Naive B cell (primary cell): ENCODE measurements around the gene SSBP4. TPM values are rescaled to one million over a fixed set of nuclear protein-coding genes. Genes with fewer than 3 reads are reported as not detected.

ENCODE experiments used
- ATAC-seq, 2 donors: fragments of 150-1000 bp; cut with Tn5 transposase; 2 replicates each; pipeline ENCODE4 v1.10.0; 2021; ENCODE audit warnings: low read depth in 2 of 2, mild to moderate bottlenecking in 2 of 2, moderate library complexity in 2 of 2
- DNase-seq: peaks from one replicate; pipeline ENCODE4 v3.0.0; 2022
- H3K27ac Mint-ChIP-seq, 6 donors: one replicate each; pipeline ENCODE4 v1.8.0; 2020 to 2022; ENCODE audit warnings: mild to moderate bottlenecking in 6 of 6, mixed read lengths in 6 of 6, moderate library complexity in 5 of 6, inconsistent platforms in 2 of 6
- H3K27me3 Mint-ChIP-seq, 3 donors: one replicate each; pipeline ENCODE4 v1.8.0; 2021 to 2022; ENCODE audit warnings: mixed read lengths in 3 of 3, mild to moderate bottlenecking in 1 of 3
- H3K36me3 Mint-ChIP-seq, 2 donors: one replicate each; pipeline ENCODE4 v1.8.0; 2020 to 2022; ENCODE audit warnings: mixed read lengths in 2 of 2, inconsistent platforms in 1 of 2, mild to moderate bottlenecking in 1 of 2
- H3K4me1 Mint-ChIP-seq, 3 donors: one replicate each; pipeline ENCODE4 v1.8.0; 2020 to 2022; ENCODE audit warnings: mixed read lengths in 3 of 3, inconsistent platforms in 1 of 3, mild to moderate bottlenecking in 1 of 3, moderate library complexity in 1 of 3
- H3K4me3 Mint-ChIP-seq, 8 donors: one replicate each; pipeline ENCODE4 v1.8.0; 2020 to 2022; ENCODE audit warnings: mild to moderate bottlenecking in 8 of 8, mixed read lengths in 8 of 8, moderate library complexity in 8 of 8, inconsistent platforms in 2 of 8
- H3K9me3 Mint-ChIP-seq, 7 donors: one replicate each; pipeline ENCODE4 v1.8.0; 2020 to 2022; ENCODE audit warnings: mixed read lengths in 7 of 7, mild to moderate bottlenecking in 5 of 7, inconsistent platforms in 2 of 7, moderate library complexity in 1 of 7
- polyA plus RNA-seq, 6 donors: library from polyadenylated mRNA; unstranded; fragments of 300-500 nt; fragmentation: Illumina TruSeq; gene quantifications; one replicate each; pipeline ENCODE4 v1.2.3, GENCODE V29; 2021; ENCODE audit warnings: low read depth in 6 of 6

Gene SSBP4
- polyA plus RNA-seq, 6 donors from 2014 or later = 54.7 to 78.0 (median 61.8) TPM

- Mint-ChIP-seq H3K27ac (peak overlapping the region in 5 of 6 donors; percentile 61 to 85 (median 67)), H3K9me3 (peaks cover 0 to 4% (median 2%) of the 10 kb centered on the region in 7 donors), H3K27me3 (peaks cover 0 to 7% (median 5%) of the 10 kb centered on the region in 3 donors), H3K36me3 (peaks cover 0 to 13% of the 10 kb centered on the region in 2 donors), H3K4me1 (peaks cover 19 to 54% (median 34%) of the 10 kb centered on the region in 3 donors), H3K4me3 (peak overlapping the region; percentile 50 to 90 (median 84))
- peak; percentile 79 for DNase-seq
- peak; percentile 82 to 87 for ATAC-seq
Observed at GRCh38 chr19:18388100-18388959, 30.9 kb upstream of the SSBP4 start.

DNA sequence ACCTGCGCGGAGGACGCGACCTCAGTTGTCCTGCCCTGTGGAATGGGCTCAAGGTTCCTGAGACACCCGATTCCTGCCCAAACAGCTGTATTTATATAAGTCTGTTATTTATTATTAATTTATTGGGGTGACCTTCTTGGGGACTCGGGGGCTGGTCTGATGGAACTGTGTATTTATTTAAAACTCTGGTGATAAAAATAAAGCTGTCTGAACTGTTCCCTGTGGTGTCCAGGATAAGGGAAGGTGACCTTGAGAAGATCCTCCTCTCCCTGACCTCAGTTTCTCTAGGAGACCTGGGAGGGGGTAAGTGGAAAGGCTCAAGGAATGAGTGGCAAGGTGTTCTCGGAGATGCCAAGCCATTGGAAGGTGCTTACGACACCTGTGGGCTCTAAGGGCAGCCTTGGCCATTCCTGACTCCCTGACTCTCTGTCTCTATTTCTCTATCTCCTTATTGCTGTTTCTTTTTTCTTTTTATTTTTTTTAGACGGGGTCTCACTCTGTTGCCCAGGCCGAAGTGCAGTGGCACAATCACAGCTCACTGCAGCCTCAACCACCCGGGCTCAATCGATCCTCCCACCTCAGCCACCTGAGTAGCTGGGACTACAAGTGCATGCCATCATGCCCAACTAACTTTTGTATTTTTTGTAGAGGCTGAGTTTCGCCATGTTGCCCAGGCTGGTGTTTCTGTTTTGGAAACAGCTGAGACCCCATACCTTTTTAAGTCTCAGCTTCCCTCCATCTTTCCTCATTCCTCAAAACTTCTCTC lies 30.1 kb upstream of the SSBP4 start:
- peaks cover 0 to 13% of the 10 kb centered on the region in 2 donors for H3K36me3 Mint-ChIP-seq
- peak overlapping the region; percentile 40 to 90 (median 84) for H3K4me3 Mint-ChIP-seq
- ATAC-seq (no peak), DNase-seq (no peak)
- peaks cover 0 to 5% (median 5%) of the 10 kb centered on the region in 3 donors for H3K27me3 Mint-ChIP-seq
- peaks cover 26 to 62% (median 42%) of the 10 kb centered on the region in 3 donors for H3K4me1 Mint-ChIP-seq
- peaks cover 0 to 4% (median 2%) of the 10 kb centered on the region in 7 donors for H3K9me3 Mint-ChIP-seq
- H3K27ac Mint-ChIP-seq = peak overlapping the region; percentile 4 to 85 (median 67)

GRCh38 chr19:18389726-18390064 lies 29.5 kb upstream of the SSBP4 start:
- DNase-seq (no peak), ATAC-seq (no peak)
- Mint-ChIP-seq H3K27ac (peak overlapping the region in 4 of 6 donors; percentile 7 to 85 (median 58)), H3K4me3 (peak overlapping the region in 5 of 8 donors; percentile 40 to 88 (median 82)), H3K27me3 (peaks cover 0 to 1% (median under 1%) of the 10 kb centered on the region in 3 donors), H3K4me1 (peaks cover 26 to 68% (median 47%) of the 10 kb centered on the region in 3 donors), H3K9me3 (peaks cover 0 to 4% (median 2%) of the 10 kb centered on the region in 7 donors), H3K36me3 (peaks cover 0 to 13% of the 10 kb centered on the region in 2 donors)

- Mint-ChIP-seq H3K4me1 (peaks cover 26 to 72% (median 50%) of the 10 kb centered on the region in 3 donors), H3K9me3 (peaks cover 0 to 4% (median 2%) of the 10 kb centered on the region in 7 donors), H3K36me3 (peaks cover 0 to 13% of the 10 kb centered on the region in 2 donors), H3K27ac (peak overlapping the region in 4 of 6 donors; percentile 18 to 85 (median 40)), H3K27me3 (no peaks in the 10 kb centered on the region), H3K4me3 (peak overlapping the region in 3 of 8 donors; percentile 25 to 52 (median 42))
- DNase-seq (no peak), ATAC-seq (no peak)
Observed at GRCh38 chr19:18390065-18390907, 28.9 kb upstream of the SSBP4 start.

GRCh38 chr19:18391509-18392075 lies 27.6 kb upstream of the SSBP4 start:
- Mint-ChIP-seq H3K27ac (peak overlapping the region in 2 of 6 donors; percentile 21 to 68), H3K27me3 (no peaks in the 10 kb centered on the region), H3K9me3 (peaks cover 0 to 4% (median 0%) of the 10 kb centered on the region in 7 donors), H3K4me1 (peaks cover 26 to 78% (median 50%) of the 10 kb centered on the region in 3 donors), H3K4me3 (peak overlapping the region in 5 of 8 donors; percentile 24 to 84 (median 54)), H3K36me3 (peaks cover 0 to 13% of the 10 kb centered on the region in 2 donors)
- DNase-seq = no peak
- ATAC-seq = no peak

- peak overlapping the region in 7 of 8 donors; percentile 53 to 84 (median 60) for H3K4me3 Mint-ChIP-seq
- peaks cover 0 to 13% of the 10 kb centered on the region in 2 donors for H3K36me3 Mint-ChIP-seq
- peaks cover 30 to 78% (median 51%) of the 10 kb centered on the region in 3 donors for H3K4me1 Mint-ChIP-seq
- DNase-seq (peak; percentile 25), ATAC-seq (peak; percentile 14 to 22)
- peak overlapping the region in 1 of 6 donors; percentile 63 for H3K27ac Mint-ChIP-seq
- no peaks in the 10 kb centered on the region for H3K27me3 Mint-ChIP-seq
- peaks cover 0 to 4% (median 0%) of the 10 kb centered on the region in 7 donors for H3K9me3 Mint-ChIP-seq
Observed at GRCh38 chr19:18392417-18392816, 26.8 kb upstream of the SSBP4 start.

DNA sequence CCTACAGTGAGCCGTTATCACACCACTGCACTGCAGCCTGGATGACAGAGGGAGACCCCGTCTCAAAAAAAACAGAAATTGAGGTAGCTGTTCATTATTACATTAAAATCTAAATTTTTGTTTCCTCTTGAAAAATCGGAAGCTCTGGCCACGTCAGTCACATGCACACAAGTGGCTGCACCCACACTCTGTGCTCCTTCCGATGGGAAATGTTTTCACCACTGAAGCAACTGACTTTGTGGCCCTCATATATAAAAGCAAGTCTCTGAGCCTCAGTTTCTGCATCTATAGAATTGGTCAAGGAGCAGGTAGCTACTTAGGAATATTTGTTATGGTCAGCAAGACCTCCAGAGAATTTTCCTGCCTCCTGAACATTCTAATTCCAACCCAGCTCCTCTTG lies 26.3 kb upstream of the SSBP4 start:
- no peak for DNase-seq
- H3K4me3 Mint-ChIP-seq = peak overlapping the region in 7 of 8 donors; percentile 53 to 84 (median 60)
- no peak overlapping the region for H3K27ac Mint-ChIP-seq
- peaks cover 0 to 4% (median 0%) of the 10 kb centered on the region in 7 donors for H3K9me3 Mint-ChIP-seq
- ATAC-seq = no peak
- peaks cover 32 to 77% (median 52%) of the 10 kb centered on the region in 3 donors for H3K4me1 Mint-ChIP-seq
- no peaks in the 10 kb centered on the region for H3K27me3 Mint-ChIP-seq
- peaks cover 0 to 13% of the 10 kb centered on the region in 2 donors for H3K36me3 Mint-ChIP-seq

DNA sequence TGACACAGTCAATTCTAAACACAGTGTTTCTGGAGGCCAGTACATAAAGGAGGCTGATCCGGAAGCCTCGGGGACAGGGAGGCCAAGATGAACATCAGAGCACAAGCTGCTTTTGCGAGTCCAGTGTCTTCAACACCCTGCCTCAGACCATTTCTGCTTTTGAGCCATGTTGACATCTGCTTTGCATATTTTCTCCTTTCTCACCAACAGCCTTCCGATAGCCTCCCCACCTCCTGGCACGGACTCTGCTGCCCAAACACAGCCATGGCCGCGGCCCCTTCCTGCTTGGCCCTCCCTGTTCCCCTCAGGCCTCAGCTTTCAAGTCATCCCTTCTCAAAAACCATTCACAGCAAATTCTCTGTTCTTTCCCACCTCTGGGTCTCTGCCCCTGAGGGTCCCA lies 25.4 kb upstream of the SSBP4 start:
- peaks cover 0 to 13% of the 10 kb centered on the region in 2 donors for H3K36me3 Mint-ChIP-seq
- H3K9me3 Mint-ChIP-seq = peaks cover 0 to 4% (median 0%) of the 10 kb centered on the region in 7 donors
- peak overlapping the region in 3 of 6 donors; percentile 44 to 90 (median 65) for H3K27ac Mint-ChIP-seq
- ATAC-seq (no peak), DNase-seq (no peak)
- peak overlapping the region in 6 of 8 donors; percentile 30 to 82 (median 76) for H3K4me3 Mint-ChIP-seq
- H3K4me1 Mint-ChIP-seq = peaks cover 35 to 76% (median 49%) of the 10 kb centered on the region in 3 donors
- H3K27me3 Mint-ChIP-seq = no peaks in the 10 kb centered on the region

DNA sequence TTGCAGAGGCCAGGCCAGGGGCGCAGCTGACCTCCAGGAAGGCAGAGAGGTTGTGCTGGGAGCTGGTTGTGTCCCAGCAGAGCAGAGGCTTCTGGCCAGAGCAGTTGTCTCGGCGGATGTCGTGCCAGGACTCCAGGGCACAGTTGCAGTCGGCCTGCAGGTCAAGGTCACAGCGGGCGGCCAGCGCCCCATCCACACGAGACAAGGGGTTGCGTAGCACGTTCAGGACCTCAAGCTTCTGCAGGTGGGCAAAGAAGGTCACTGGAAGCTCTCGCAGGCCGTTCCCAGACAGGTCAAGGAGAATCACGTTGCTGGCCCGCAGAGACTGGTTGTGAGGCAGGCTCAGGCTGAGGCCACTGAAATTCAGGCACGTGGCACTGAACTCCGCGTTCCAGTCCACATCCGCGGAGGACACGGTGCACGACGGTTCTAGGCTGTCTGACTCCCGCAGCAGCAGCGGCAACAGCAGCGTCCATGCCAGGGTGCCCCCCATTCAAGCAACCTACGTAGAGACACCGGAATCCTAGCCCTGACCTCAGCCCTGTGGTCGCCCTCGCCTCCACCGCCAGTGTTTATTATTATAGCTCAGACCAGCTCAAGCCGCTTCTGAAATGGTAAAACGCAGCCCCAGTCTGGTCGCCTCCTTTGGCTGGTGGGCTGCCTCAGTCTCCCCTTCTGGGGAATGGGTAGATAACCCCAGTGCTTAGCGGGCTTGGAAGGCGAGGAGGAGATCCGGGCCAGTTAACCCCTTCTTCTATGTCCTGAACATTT lies 22.5 kb upstream of the SSBP4 start:
- H3K36me3 Mint-ChIP-seq = no peaks in the 10 kb centered on the region
- H3K9me3 Mint-ChIP-seq = no peaks in the 10 kb centered on the region
- H3K27me3 Mint-ChIP-seq = no peaks in the 10 kb centered on the region
- DNase-seq (no peak), ATAC-seq (no peak)
- H3K4me3 Mint-ChIP-seq = peak overlapping the region; percentile 68 to 88 (median 82)
- peaks cover 25 to 74% (median 52%) of the 10 kb centered on the region in 3 donors for H3K4me1 Mint-ChIP-seq
- H3K27ac Mint-ChIP-seq = peak overlapping the region in 3 of 6 donors; percentile 11 to 84 (median 74)

GRCh38 chr19:18397242-18398202 lies 21.7 kb upstream of the SSBP4 start, which contains the start of gene LRRC25:
Gene LRRC25, minus strand, starts transcription at chr19:18397622. Its CDS starts 659 bp downstream, at chr19:18396963.
- DNase-seq (peak; percentile 70), ATAC-seq (peak; percentile 86 to 88)
- Mint-ChIP-seq H3K27me3 (no peaks in the 10 kb centered on the region), H3K36me3 (no peaks in the 10 kb centered on the region), H3K4me3 (peak within 1 kb of the TSS; percentile 68 to 88 (median 82)), H3K9me3 (no peaks in the 10 kb centered on the region), H3K27ac (peak within 1 kb of the TSS in 5 of 6 donors; percentile 47 to 96 (median 76)), H3K4me1 (peaks cover 30 to 74% (median 52%) of the 10 kb centered on the region in 3 donors)
